Stimulated activated CD4-positive, alpha-beta T cell treated with anti-CD3 and anti-CD28 coated beads, TNF-alpha, amount 100 ng/mL, for 1 hour (primary cell): ENCODE measurements around the gene KRT12.
A peak's percentile ranks its signal among the peaks of the same experiment; 100 is the strongest.

Source experiments
- DNase-seq, 3 donors: peaks; one replicate each; pipeline ENCODE4 v3.0.0-alpha.2; 2020; ENCODE audit warnings: low read depth in 3 of 3, low spot score in 1 of 3

The KRT12 gene

GRCh38 chr17:40866838-40867237 lies at the start of gene KRT12:
Gene KRT12, minus strand, starts transcription at chr17:40867223. Its CDS starts 37 bp downstream, at chr17:40867186.
- no peak for DNase-seq

- no peak for DNase-seq
Observed at GRCh38 chr17:40916366-40916765, 49.3 kb upstream of the KRT12 start.

- no peak for DNase-seq
Observed at GRCh38 chr17:40915721-40916256, 48.8 kb upstream of the KRT12 start.

- DNase-seq: no peak
Observed at GRCh38 chr17:40915199-40915661, 48.2 kb upstream of the KRT12 start.

- no peak for DNase-seq
Observed at GRCh38 chr17:40914075-40914855, 47.2 kb upstream of the KRT12 start.

- DNase-seq: no peak
Observed at GRCh38 chr17:40912486-40913210, 45.6 kb upstream of the KRT12 start.

- DNase-seq: no peak
Observed at GRCh38 chr17:40910441-40910841, 43.4 kb upstream of the KRT12 start.

- no peak for DNase-seq
Observed at GRCh38 chr17:40909755-40910154, 42.7 kb upstream of the KRT12 start.

- peak; percentile 18 to 32 (median 30) for DNase-seq
Observed at GRCh38 chr17:40909351-40909750, 42.3 kb upstream of the KRT12 start.

GRCh38 chr17:40906613-40907012 lies 39.6 kb upstream of the KRT12 start:
- no peak for DNase-seq

GRCh38 chr17:40905370-40905769 lies 38.3 kb upstream of the KRT12 start:
- no peak for DNase-seq

- no peak for DNase-seq
Observed at GRCh38 chr17:40903129-40903847, 36.3 kb upstream of the KRT12 start.

- DNase-seq: no peak
Observed at GRCh38 chr17:40902498-40902897, 35.5 kb upstream of the KRT12 start.

GRCh38 chr17:40901981-40902474 lies 35.0 kb upstream of the KRT12 start:
- DNase-seq: no peak

GRCh38 chr17:40900809-40901356 lies 33.9 kb upstream of the KRT12 start:
- DNase-seq: no peak

GRCh38 chr17:40896916-40897455 lies 30.0 kb upstream of the KRT12 start:
- no peak for DNase-seq

GRCh38 chr17:40895106-40895730 lies 28.2 kb upstream of the KRT12 start:
- no peak for DNase-seq

- no peak for DNase-seq
Observed at GRCh38 chr17:40888196-40888720, 21.2 kb upstream of the KRT12 start.

GRCh38 chr17:40886090-40886489 lies 19.1 kb upstream of the KRT12 start:
- DNase-seq: no peak
